ENCODE data around the gene INHBB.
A peak's percentile ranks its signal among the peaks of the same experiment; 100 is the strongest.

Gene INHBB

GRCh38 chr2:120321721-120322284 is 24.1 kb upstream of the INHBB start:
- H3K27ac Mint-ChIP-seq: no peak overlapping the region
- H3K27me3 Mint-ChIP-seq (ENCODE audit: low read depth): peaks cover 40% of the 10 kb centered on the region
- H3K4me3 Mint-ChIP-seq: no peak overlapping the region
- H3K9me3 Mint-ChIP-seq: no peaks in the 10 kb centered on the region
- H3K36me3 Mint-ChIP-seq (ENCODE audit: low read depth): no peaks in the 10 kb centered on the region
- TF ChIP-seq CTCF (IDR thresholded peaks at IDR 0.05; ENCODE audit: unreplicated experiment in 3 of 3): no peak
- H3K4me1 Mint-ChIP-seq: peaks cover 28% of the 10 kb centered on the region

DNA sequence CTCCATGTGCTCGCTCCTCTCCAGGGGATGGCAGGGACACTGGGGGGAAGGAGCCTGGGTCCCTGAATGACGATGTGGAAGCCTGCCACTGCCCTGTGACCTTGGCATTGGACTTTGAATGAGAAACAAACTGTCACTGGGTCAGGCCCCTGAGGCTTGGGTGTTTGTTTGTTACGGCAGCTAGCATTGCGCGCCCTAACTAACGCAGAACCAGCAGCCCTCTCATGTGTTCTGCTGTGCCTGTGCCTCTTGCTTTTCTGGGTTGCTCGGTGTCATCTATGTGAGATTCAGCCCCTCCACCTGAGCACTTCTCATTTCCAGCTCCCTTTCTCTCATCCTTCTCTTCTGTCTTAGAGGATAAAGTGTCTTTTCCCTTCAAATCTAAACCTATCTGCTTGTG is 23.6 kb upstream of the INHBB start:
- H3K9me3 Mint-ChIP-seq: no peaks in the 10 kb centered on the region
- H3K4me3 Mint-ChIP-seq: no peak overlapping the region
- peaks cover 38% of the 10 kb centered on the region for H3K27me3 Mint-ChIP-seq (ENCODE audit: low read depth)

DNA sequence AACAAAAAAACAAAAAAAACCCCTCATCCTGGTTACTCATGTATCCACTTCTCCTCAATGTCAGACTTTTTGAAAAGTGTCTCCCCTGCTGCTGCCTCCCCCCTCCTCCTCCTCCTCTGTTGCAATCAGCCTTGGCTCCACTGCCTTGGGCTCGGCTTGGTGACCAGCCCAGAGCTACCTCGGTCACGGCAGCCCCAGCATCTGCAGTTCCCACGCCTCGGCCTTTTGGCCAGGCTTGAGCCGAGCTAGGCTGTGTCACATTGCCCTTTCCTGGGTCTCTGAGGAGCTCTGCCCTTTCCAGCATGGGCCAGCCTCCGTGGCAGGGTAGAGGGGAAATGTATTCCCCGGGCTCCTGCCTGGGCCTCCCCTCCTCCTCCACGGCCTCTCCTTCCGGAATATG is 22.7 kb upstream of the INHBB start:
- no peak for TF ChIP-seq CTCF (IDR thresholded peaks at IDR 0.05; ENCODE audit: unreplicated experiment in 3 of 3)
- H3K4me1 Mint-ChIP-seq: peaks cover 28% of the 10 kb centered on the region
- H3K9me3 Mint-ChIP-seq: no peaks in the 10 kb centered on the region
- no peaks in the 10 kb centered on the region for H3K36me3 Mint-ChIP-seq (ENCODE audit: low read depth)
- H3K27ac Mint-ChIP-seq: peak overlapping the region in 2 of 3 experiments; percentile 1 to 16
- no peak overlapping the region for H3K4me3 Mint-ChIP-seq
- H3K27me3 Mint-ChIP-seq (ENCODE audit: low read depth): peaks cover 45% of the 10 kb centered on the region

More for the DNA sequence above, 23.6 kb upstream of the INHBB start:
- Mint-ChIP-seq H3K36me3 (ENCODE audit: low read depth) (no peaks in the 10 kb centered on the region), H3K27ac (peak overlapping the region in 1 of 3 experiments; percentile 34), H3K4me1 (peaks cover 28% of the 10 kb centered on the region)
- no peak for TF ChIP-seq CTCF (IDR thresholded peaks at IDR 0.05; ENCODE audit: unreplicated experiment in 3 of 3)

GRCh38 chr2:120323807-120324399 is 22.0 kb upstream of the INHBB start:
- no peak overlapping the region for H3K27ac Mint-ChIP-seq
- H3K4me3 Mint-ChIP-seq: no peak overlapping the region
- TF ChIP-seq CTCF (IDR thresholded peaks at IDR 0.05; ENCODE audit: unreplicated experiment in 3 of 3): no peak
- no peaks in the 10 kb centered on the region for H3K9me3 Mint-ChIP-seq
- peaks cover 24% of the 10 kb centered on the region for H3K4me1 Mint-ChIP-seq
- H3K27me3 Mint-ChIP-seq (ENCODE audit: low read depth): peaks cover 49% of the 10 kb centered on the region
- H3K36me3 Mint-ChIP-seq (ENCODE audit: low read depth): no peaks in the 10 kb centered on the region

GRCh38 chr2:120324933-120325332 is 21.0 kb upstream of the INHBB start:
- TF ChIP-seq CTCF (IDR thresholded peaks at IDR 0.05; ENCODE audit: unreplicated experiment in 3 of 3): no peak
- H3K27me3 Mint-ChIP-seq (ENCODE audit: low read depth): peaks cover 57% of the 10 kb centered on the region
- H3K4me1 Mint-ChIP-seq: peaks cover 27% of the 10 kb centered on the region
- no peaks in the 10 kb centered on the region for H3K9me3 Mint-ChIP-seq
- H3K36me3 Mint-ChIP-seq (ENCODE audit: low read depth): no peaks in the 10 kb centered on the region
- H3K4me3 Mint-ChIP-seq: no peak overlapping the region
- no peak overlapping the region for H3K27ac Mint-ChIP-seq

- Mint-ChIP-seq H3K27ac (no peak overlapping the region), H3K36me3 (ENCODE audit: low read depth) (no peaks in the 10 kb centered on the region), H3K9me3 (no peaks in the 10 kb centered on the region), H3K4me1 (peaks cover 30% of the 10 kb centered on the region), H3K4me3 (no peak overlapping the region), H3K27me3 (ENCODE audit: low read depth) (peaks cover 59% of the 10 kb centered on the region)
- no peak for TF ChIP-seq CTCF (IDR thresholded peaks at IDR 0.05; ENCODE audit: unreplicated experiment in 3 of 3)
These were observed 19.9 kb upstream of the INHBB start for GRCh38 chr2:120326066-120326465.
